KG1 (cell line): ENCODE results near the gene TTC39A.
"Not testable (repeated sequence)": the region's sequence is repeated elsewhere in the genome, so short reads cannot be mapped to it uniquely, and the experiment has no call there.

Source experiments
- DNase-seq: peaks from one replicate; lab custom pipeline; 2025; lab: John Stamatoyannopoulos, UW

TTC39A gene

GRCh38 chr1:51266791-51267190, 63.6 kb downstream of the TTC39A start:
- no peak for DNase-seq

- no peak for DNase-seq
Measured at GRCh38 chr1:51266181-51266580, 64.2 kb downstream of the TTC39A start.

GRCh38 chr1:51265618-51266017, 64.7 kb downstream of the TTC39A start:
- DNase-seq: no peak

DNA sequence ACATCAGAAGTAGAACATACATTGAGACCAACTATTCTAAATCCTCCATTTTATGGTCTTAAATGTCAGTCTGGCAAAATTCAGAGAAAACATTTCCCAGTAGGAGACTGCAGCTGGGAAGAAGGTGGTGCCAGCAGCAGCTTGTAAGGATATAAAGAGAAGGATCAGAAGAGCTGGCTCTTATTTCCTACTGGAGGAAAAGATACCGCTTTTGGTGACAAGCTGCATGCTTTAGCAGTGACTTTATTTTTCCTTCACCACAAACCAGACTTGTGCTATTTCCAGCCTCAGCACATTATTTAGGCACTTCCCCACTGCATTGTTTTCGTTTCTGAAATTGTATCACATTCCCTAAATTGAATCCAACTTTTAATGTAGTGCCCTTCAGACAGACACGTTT, 65.9 kb downstream of the TTC39A start:
- no peak for DNase-seq

DNA sequence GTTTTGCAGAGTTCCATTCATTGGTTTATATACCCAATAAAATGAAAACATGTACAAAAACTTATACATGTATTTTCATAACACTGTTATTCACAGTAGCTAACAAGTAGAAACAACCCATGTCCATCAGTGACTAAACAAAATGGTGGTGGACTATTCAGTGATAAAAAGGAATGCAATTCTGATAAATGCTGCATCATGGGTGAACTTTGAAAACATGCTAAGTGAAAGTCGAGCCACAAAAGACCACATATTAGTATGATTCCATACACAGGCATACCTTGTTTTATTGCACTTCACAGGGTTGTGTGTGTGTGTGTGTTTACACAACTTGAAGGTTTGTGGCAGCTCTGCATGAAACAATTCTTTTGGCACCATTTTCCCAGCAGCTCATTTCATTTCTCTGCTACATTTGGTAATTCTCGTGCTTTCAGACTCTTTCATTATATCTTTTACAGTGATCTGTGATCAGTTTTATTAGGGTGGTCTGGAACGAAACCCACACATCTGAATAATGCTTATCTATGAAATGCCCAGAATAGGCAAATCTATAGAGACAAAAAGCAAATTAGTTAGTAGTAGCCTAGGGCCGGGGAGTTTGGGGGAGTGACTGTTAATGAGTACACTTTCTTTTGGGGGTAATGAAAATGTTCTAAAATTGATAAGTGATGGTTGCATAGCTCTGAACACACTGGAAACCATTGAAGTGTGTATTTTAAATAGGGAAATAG, 67.0 kb downstream of the TTC39A start:
- DNase-seq: no peak

DNA sequence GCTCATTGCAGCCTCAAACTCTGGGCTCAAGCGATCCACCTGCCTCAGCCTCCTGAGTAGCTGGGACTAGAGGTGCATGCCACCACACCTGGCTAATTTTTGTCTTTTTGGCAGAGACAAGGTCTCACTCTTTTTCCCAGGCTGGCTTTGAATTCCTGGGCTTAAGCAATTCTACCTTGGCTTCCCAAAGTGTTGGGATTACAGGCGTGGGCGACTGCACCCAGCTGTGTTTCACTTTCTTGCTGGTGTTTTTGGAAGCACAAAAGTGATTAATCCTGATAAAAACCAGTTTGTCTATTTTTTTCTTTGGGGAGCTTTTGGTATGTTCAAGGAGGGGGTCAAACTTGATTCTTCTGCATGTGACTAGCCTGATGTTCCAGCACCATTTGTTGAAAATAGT, 75.0 kb downstream of the TTC39A start:
- no peak for DNase-seq

GRCh38 chr1:51253691-51254090, 76.7 kb downstream of the TTC39A start:
- no peak for DNase-seq

- no peak for DNase-seq
Measured at GRCh38 chr1:51252366-51252765, 78.0 kb downstream of the TTC39A start.

DNA sequence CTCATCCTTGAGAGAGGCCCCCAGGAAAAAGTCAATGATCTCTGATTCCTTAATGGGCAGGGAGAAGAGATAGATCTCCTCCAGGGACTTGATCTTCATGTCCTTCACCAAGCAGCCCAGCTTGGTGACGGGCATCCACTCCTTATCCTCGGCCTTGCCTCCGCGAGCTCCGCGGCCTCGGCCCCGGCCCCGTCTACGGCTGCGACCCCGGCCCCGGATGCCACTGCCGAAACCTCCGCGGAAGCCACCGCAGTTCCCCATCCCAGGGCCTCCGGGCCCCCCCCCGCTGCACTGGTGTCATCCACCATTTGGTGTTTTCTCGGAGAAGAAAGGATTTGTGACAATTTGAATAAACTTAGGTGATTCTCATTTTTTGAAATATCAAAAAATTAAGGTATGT, 79.2 kb downstream of the TTC39A start:
- DNase-seq: not testable (repeated sequence)

GRCh38 chr1:51250729-51251128, 79.6 kb downstream of the TTC39A start:
- not testable (repeated sequence) for DNase-seq

- DNase-seq: no peak
Measured at GRCh38 chr1:51249445-51249844, 80.9 kb downstream of the TTC39A start.

DNA sequence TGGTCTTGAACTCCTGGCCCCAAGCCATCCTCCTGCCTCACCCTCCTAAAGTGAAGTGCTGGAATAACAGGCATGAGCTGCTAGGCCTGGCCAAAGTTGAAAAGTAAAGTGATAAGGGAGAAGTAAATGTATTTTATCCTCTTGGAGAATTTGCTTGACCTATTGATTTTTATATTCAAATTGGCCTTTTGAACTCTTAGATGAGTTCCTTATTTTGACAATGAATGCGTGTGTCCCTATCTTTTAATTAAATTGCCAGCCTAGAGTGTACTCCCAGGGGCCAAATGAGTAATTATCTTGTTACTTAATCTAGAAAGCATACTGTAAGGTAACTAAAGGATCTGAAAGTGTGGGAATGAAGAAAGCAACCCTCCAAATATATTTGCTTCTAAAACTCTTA, 82.9 kb downstream of the TTC39A start:
- no peak for DNase-seq

DNA sequence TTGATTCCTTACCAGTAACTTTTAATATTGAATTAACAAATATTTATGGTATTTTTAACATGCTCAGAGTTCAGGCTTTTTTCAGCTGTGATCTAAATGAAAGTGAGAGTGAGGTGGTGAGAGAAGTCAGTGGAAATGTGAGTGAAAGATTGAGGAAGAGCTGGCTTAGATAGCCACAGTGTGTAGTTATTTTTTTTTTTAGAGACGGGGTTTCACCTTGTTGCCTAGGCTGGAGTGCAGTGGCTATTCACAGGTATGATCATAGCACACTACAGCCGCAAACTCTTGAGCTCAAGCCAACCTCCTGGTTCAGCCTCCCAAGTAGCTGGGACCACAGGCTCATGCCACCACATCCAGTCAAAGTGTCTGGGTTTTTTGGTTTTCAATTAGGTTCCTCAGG, 83.3 kb downstream of the TTC39A start:
- DNase-seq: no peak

GRCh38 chr1:51242546-51242945, 87.8 kb downstream of the TTC39A start:
- no peak for DNase-seq

DNA sequence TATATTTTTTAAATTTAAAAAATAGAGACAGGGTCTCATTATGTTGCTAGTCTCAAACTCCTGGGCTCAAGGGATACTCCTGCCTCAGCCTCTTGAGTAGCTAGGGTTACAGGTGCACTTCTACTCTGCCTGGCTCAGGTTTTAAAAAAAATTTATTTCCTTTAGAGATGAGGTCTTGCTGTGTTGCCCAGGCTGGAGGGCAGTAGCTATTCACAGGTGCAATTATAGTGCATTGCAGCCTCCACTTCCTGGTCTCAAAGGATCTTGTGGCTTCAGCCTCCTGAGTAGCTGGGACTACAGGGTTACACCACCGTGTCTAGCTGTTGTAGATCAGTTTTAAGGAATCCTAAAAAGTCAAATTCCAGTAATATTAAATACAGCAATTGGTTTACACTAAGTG, 89.2 kb downstream of the TTC39A start:
- no peak for DNase-seq

- no peak for DNase-seq
Measured at GRCh38 chr1:51240084-51240483, 90.3 kb downstream of the TTC39A start.

DNA sequence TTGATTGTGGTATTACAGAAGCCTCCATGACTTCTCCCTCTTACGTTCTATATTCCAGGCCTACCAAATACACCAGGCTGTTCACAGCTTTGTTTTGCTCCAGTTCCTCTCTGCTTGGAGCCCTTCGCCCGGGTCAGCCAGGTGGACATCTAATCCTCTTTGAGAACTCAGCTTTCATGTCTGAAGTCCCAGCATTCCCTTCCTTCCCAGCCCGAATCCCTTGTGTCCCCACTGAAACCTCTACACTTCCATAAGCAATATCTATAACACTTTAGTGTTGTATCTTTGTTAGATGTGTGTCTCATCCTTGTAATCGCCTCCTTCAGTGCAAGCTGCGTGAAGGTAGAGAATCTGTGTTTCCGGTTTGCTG, 92.3 kb downstream of the TTC39A start:
- DNase-seq: no peak

GRCh38 chr1:51237351-51238033, 92.9 kb downstream of the TTC39A start:
- DNase-seq: no peak
